Smooth muscle cell (in vitro differentiated cells): Measurements from ENCODE around the gene DDX39A. TPM values are rescaled to one million over a fixed set of nuclear protein-coding genes. Genes with fewer than 3 reads are reported as not detected.
"Not testable (repeated sequence)": the region's sequence is repeated elsewhere in the genome, so short reads cannot be mapped to it uniquely, and the experiment has no call there.

Experiments used
- DNase-seq: peaks from one replicate; lab custom pipeline; 2025; ENCODE audit not compliant: unreplicated experiment; lab: John Stamatoyannopoulos, UW
- H2AFZ ChIP-seq: fragments of 200-600 bp; sonication (generic); 2 replicates; pipeline ENCODE4 v1.6.0; 2016; ENCODE audit warnings: antibody characterized with exemption, low read depth, mild to moderate bottlenecking
- H3F3A ChIP-seq: fragments of 200-600 bp; sonication (generic); 2 replicates; pipeline ENCODE4 v1.6.0; 2017; ENCODE audit warnings: antibody characterized with exemption, low read depth
- H3K27ac ChIP-seq: fragments of 200-600 bp; sonication (generic); 2 replicates; pipeline ENCODE4 v1.5.1; 2016; ENCODE audit warnings: low read depth, mild to moderate bottlenecking
- H3K27me3 ChIP-seq: fragments of 200-600 bp; sonication (generic); 2 replicates; pipeline ENCODE4 v1.6.1; 2016; ENCODE audit warnings: low read depth, mild to moderate bottlenecking
- H3K36me3 ChIP-seq: fragments of 200-600 bp; sonication (generic); 2 replicates; pipeline ENCODE4 v1.5.1; 2016; ENCODE audit warnings: low read depth
- H3K4me1 ChIP-seq: fragments of 200-600 bp; sonication (generic); 2 replicates; pipeline ENCODE4 v1.5.1; 2016; ENCODE audit warnings: low read depth
- H3K4me2 ChIP-seq: fragments of 200-600 bp; sonication (generic); 2 replicates; pipeline ENCODE4 v1.6.0; 2016; ENCODE audit warnings: mild to moderate bottlenecking
- H3K4me3 ChIP-seq: fragments of 200-600 bp; sonication (generic); 2 replicates; pipeline ENCODE4 v1.5.1; 2016; ENCODE audit warnings: mild to moderate bottlenecking
- H3K79me2 ChIP-seq: fragments of 200-600 bp; sonication (generic); 2 replicates; pipeline ENCODE4 v1.6.0; 2016; ENCODE audit warnings: low read depth, mild to moderate bottlenecking
- H3K9ac ChIP-seq: fragments of 200-600 bp; sonication (generic); 2 replicates; pipeline ENCODE4 v1.6.0; 2016; ENCODE audit warnings: low read depth
- H3K9me3 ChIP-seq: fragments of 200-600 bp; sonication (generic); replicated peaks from 2 replicates; pipeline ENCODE4 v1.5.1; 2016; ENCODE audit warnings: low read depth
- H4K20me1 ChIP-seq: fragments of 200-600 bp; sonication (generic); 2 replicates; pipeline ENCODE4 v1.6.0; 2016; ENCODE audit warnings: low read depth
- CTCF ChIP-seq: fragments of 200-600 bp; sonication (generic); IDR thresholded peaks from 2 replicates; pipeline ENCODE4 v1.5.1; 2017; ENCODE audit warnings: borderline replicate concordance, mild to moderate bottlenecking, antibody characterized with exemption; ENCODE audit not compliant: insufficient read depth, poor library complexity, severe bottlenecking
- WGBS: methylation state at CpG from one replicate; pipeline ENCODE4 v1.1.7; 2016; ENCODE audit warnings: low lambda C conversion rate; 5-methylcytosine and 5-hydroxymethylcytosine counted together
- polyA plus RNA-seq: library from polyadenylated mRNA; unstranded; fragments of >200 nt; fragmentation: Nextera tagmentation; extraction: Ambion mirVana; gene quantifications from 2 replicates; pipeline ENCODE4 v1.2.1, GENCODE V29; 2016
- total RNA-seq: library from RNA; depleted of rRNA; stranded (reverse); fragments of >200 nt; gene quantifications from 2 replicates; pipeline ENCODE4 v1.2.3, GENCODE V29; 2014

Gene DDX39A
- total and polyA plus RNA-seq, 2 experiments from 2014 or later = 23.1 to 38.0 TPM

- Histone ChIP-seq H3K79me2 (no peaks in the 10 kb centered on the region), H3F3A (no peaks in the 10 kb centered on the region), H3K27ac (peak overlapping the region; percentile 53), H3K9me3 (no peaks in the 10 kb centered on the region), H3K9ac (no peak overlapping the region), H4K20me1 (no peaks in the 10 kb centered on the region), H3K36me3 (no peaks in the 10 kb centered on the region), H3K4me3 (no peak overlapping the region), H3K27me3 (no peaks in the 10 kb centered on the region), H3K4me2 (no peak overlapping the region), H2AFZ (no peak overlapping the region), H3K4me1 (no peaks in the 10 kb centered on the region)
- TF ChIP-seq CTCF = no peak
- 97% methylated on average over 18 of the region's 18 CpGs for WGBS
- no peak for DNase-seq
These were observed 17.5 kb downstream of the DDX39A start for GRCh38 chr19:14401468-14402195.

- Histone ChIP-seq H3K9me3 (no peaks in the 10 kb centered on the region), H3K4me3 (no peak overlapping the region), H4K20me1 (no peaks in the 10 kb centered on the region), H3K36me3 (no peaks in the 10 kb centered on the region), H3K27ac (no peak overlapping the region), H3K4me1 (no peaks in the 10 kb centered on the region), H2AFZ (no peak overlapping the region), H3K27me3 (no peaks in the 10 kb centered on the region), H3F3A (no peaks in the 10 kb centered on the region), H3K79me2 (no peaks in the 10 kb centered on the region), H3K4me2 (no peak overlapping the region), H3K9ac (no peak overlapping the region)
- no peak for TF ChIP-seq CTCF
- 94% methylated on average over 11 of the region's 11 CpGs for WGBS
- no peak for DNase-seq
These were observed 18.1 kb downstream of the DDX39A start for GRCh38 chr19:14400951-14401431.

GRCh38 chr19:14397168-14397567 is 22.0 kb downstream of the DDX39A start:
- 92% methylated on average over 16 of the region's 16 CpGs for WGBS

GRCh38 chr19:14396730-14397129 is 22.4 kb downstream of the DDX39A start:
- not testable (repeated sequence) for H2AFZ ChIP-seq, H3K36me3 ChIP-seq, H3K9ac ChIP-seq, H3K9me3 ChIP-seq, H3K27me3 ChIP-seq, H3K4me2 ChIP-seq, H3F3A ChIP-seq, H3K79me2 ChIP-seq, H4K20me1 ChIP-seq, H3K27ac ChIP-seq, DNase-seq, H3K4me1 ChIP-seq, H3K4me3 ChIP-seq
- WGBS = 94% methylated on average over 3 of the region's 3 CpGs

More at GRCh38 chr19:14397168-14397567, 22.0 kb downstream of the DDX39A start:
- not testable (repeated sequence) for H3K9me3 ChIP-seq, H4K20me1 ChIP-seq, H2AFZ ChIP-seq, H3F3A ChIP-seq, H3K4me2 ChIP-seq, H3K36me3 ChIP-seq, H3K4me3 ChIP-seq, H3K79me2 ChIP-seq, DNase-seq, H3K4me1 ChIP-seq, H3K27ac ChIP-seq, H3K27me3 ChIP-seq, H3K9ac ChIP-seq
